ENCODE results near the gene FHOD1. TPM values are rescaled to one million over a fixed set of nuclear protein-coding genes. Genes with fewer than 3 reads are reported as not detected.

Gene FHOD1
- total RNA-seq, 3 donors from 2014 or later: 64.0 to 86.6 (median 70.3) TPM

DNA sequence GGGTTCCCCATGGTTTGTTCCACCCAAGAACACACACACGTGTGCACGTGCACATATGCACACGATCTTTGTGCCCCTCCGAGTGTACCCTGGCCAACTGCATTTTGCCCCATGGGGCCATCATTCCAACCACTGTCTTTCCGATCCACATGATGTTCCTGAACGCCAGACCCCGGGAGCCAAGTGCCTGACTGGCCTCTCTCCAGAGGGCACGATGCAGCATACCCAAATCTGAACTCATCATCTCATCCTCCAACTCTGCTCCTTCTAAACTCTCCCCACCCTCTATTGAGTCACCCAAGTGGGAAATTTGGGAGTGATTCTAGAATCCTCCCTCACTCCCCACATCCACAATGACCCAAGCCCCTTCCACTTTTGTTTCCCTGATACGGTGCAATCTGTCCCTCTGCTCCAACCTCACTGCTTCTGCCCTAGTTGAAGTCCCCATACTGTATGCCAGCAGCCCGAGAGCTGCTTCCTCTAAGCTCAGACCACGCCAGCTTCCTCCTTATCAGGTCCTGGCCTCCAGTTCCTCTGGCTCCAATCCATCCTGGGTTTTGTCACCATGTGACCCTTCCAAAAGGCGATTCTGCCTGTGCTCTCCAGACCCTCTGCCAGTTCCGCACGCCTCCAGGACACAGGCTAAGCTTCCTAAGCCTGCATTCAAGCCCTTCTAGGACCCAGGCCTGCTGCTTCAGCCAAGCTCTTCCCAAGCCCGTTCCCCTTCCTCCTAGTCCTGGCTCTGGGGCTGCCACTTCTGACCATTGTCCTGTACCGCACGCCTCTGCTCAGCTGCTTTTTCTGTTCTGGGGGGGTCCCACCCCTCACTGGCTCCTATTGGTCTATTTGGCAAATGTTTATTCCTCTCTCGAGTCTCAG, 30.4 kb downstream of the FHOD1 start:
- DNase-seq: no peak
- no peaks in the 10 kb centered on the region for H3K9me3 Mint-ChIP-seq
- H3K36me3 Mint-ChIP-seq (ENCODE audit: insufficient read depth): peaks cover 10% of the 10 kb centered on the region
- H3K27me3 Mint-ChIP-seq (ENCODE audit: low read depth): no peaks in the 10 kb centered on the region
- H3K4me3 Mint-ChIP-seq: no peak overlapping the region
- peaks cover 3% of the 10 kb centered on the region for H3K4me1 Mint-ChIP-seq (ENCODE audit: low read depth)
- no peak for ATAC-seq

DNA sequence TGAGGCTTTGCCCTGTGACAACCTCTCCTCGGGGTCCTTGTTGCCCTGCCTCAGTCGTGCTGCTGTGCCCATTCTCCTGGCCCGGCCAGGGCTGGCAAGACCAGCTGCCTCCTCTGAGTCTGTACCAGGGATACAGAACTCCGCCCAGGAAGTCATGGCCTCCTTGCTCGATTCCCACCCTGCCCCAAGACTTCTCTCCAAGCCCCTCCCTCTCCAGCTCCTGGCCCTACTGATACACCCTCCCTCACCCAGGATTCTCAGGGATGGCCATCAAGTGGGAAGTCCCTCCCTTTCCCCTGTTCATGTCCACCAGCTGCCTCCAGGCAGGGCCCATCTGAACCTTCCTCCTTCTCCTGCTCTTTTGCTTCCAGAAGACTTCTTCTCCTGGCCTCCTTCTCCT, 31.6 kb downstream of the FHOD1 start:
- ATAC-seq: no peak
- peaks cover 12% of the 10 kb centered on the region for H3K36me3 Mint-ChIP-seq (ENCODE audit: insufficient read depth)

GRCh38 chr16:67213197-67214019, 33.9 kb downstream of the FHOD1 start:
- Mint-ChIP-seq H3K4me3 (no peak overlapping the region), H3K36me3 (ENCODE audit: insufficient read depth) (peaks cover 8% of the 10 kb centered on the region), H3K27me3 (ENCODE audit: low read depth) (no peaks in the 10 kb centered on the region), H3K9me3 (no peaks in the 10 kb centered on the region), H3K4me1 (ENCODE audit: low read depth) (no peaks in the 10 kb centered on the region)
- DNase-seq: no peak
- no peak for ATAC-seq

More for the DNA sequence above, 31.6 kb downstream of the FHOD1 start:
- DNase-seq: no peak
- H3K27me3 Mint-ChIP-seq (ENCODE audit: low read depth): no peaks in the 10 kb centered on the region
- no peaks in the 10 kb centered on the region for H3K4me1 Mint-ChIP-seq (ENCODE audit: low read depth)
- no peak overlapping the region for H3K4me3 Mint-ChIP-seq
- H3K9me3 Mint-ChIP-seq: no peaks in the 10 kb centered on the region

DNA sequence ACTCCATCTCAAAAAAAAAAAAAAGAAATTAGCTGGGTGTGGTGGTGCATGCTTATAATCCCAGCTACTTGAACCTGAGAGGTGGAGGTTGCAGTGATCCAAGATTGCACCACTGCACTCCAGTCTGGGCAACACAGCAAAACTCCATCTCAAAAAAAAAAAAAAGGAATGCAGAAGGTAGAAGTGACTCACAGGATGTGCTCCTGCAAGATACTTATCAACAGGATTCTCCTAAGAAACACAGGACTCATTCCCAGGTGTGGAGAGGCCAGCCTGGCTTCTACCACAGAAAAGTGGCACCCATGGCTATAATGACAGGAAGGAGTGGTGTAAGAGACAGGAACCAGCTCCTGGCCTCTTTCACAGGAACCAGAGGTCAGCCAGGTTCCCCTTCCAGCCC, 34.5 kb downstream of the FHOD1 start:
- H3K27me3 Mint-ChIP-seq (ENCODE audit: low read depth): no peaks in the 10 kb centered on the region
- H3K9me3 Mint-ChIP-seq: no peaks in the 10 kb centered on the region
- H3K4me3 Mint-ChIP-seq: no peak overlapping the region
- no peaks in the 10 kb centered on the region for H3K4me1 Mint-ChIP-seq (ENCODE audit: low read depth)
- peaks cover 8% of the 10 kb centered on the region for H3K36me3 Mint-ChIP-seq (ENCODE audit: insufficient read depth)
- DNase-seq (no peak), ATAC-seq (no peak)

- no peak for DNase-seq
- no peaks in the 10 kb centered on the region for H3K27me3 Mint-ChIP-seq (ENCODE audit: low read depth)
- no peak for ATAC-seq
- H3K4me1 Mint-ChIP-seq (ENCODE audit: low read depth): no peaks in the 10 kb centered on the region
- peaks cover 3% of the 10 kb centered on the region for H3K36me3 Mint-ChIP-seq (ENCODE audit: insufficient read depth)
- no peak overlapping the region for H3K4me3 Mint-ChIP-seq
- no peaks in the 10 kb centered on the region for H3K9me3 Mint-ChIP-seq
Observed at GRCh38 chr16:67211674-67212073, 35.6 kb downstream of the FHOD1 start.

GRCh38 chr16:67210069-67210937, 37.0 kb downstream of the FHOD1 start:
- H3K4me1 Mint-ChIP-seq (ENCODE audit: low read depth): no peaks in the 10 kb centered on the region
- ATAC-seq (no peak), DNase-seq (no peak)
- peaks cover 5% of the 10 kb centered on the region for H3K36me3 Mint-ChIP-seq (ENCODE audit: insufficient read depth)
- H3K9me3 Mint-ChIP-seq: no peaks in the 10 kb centered on the region
- no peaks in the 10 kb centered on the region for H3K27me3 Mint-ChIP-seq (ENCODE audit: low read depth)
- no peak overlapping the region for H3K4me3 Mint-ChIP-seq

- ATAC-seq (no peak), DNase-seq (no peak)
- H3K27me3 Mint-ChIP-seq (ENCODE audit: low read depth): no peaks in the 10 kb centered on the region
- peaks cover 5% of the 10 kb centered on the region for H3K36me3 Mint-ChIP-seq (ENCODE audit: insufficient read depth)
- no peaks in the 10 kb centered on the region for H3K4me1 Mint-ChIP-seq (ENCODE audit: low read depth)
- H3K9me3 Mint-ChIP-seq: no peaks in the 10 kb centered on the region
- H3K4me3 Mint-ChIP-seq: no peak overlapping the region
Observed at GRCh38 chr16:67209565-67209964, 37.7 kb downstream of the FHOD1 start.

DNA sequence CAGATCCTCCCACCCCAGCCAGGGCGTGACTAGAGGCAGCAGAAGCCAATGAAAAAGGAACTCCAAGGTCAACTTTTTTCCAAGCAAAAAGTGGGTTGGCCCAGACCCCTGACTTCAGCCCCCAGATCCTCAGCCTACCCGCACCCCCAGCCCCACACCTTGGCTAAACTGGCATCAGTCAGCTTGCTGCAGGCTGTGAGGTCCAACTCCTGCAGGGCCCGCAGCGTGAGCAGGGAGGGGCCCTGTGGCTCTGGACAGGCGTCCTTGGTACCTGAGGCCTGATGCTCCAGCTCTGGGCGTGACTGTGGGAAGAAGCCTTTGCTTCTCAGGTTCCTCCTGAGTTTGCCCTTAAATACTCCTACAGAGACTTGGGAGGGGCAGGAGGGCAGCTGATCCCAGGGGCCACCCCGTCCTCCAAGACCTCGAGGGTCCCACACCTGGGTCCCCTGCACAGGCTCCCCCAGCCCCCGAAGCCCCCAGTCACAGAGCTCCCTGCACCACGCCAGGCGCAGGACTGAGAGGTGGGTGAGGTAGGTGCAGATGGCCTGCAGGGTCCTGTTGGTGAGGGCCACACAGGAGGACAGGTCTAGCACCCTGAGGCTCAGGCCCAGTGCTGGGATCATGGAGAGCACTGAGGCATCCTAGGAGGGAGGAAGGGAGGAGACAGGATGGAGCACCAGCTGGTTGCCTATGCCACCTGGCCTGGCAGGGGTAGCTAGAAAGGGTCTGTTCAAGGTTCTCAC, 39.0 kb downstream of the FHOD1 start:
- Mint-ChIP-seq H3K4me1 (ENCODE audit: low read depth) (no peaks in the 10 kb centered on the region), H3K4me3 (no peak overlapping the region), H3K36me3 (ENCODE audit: insufficient read depth) (peaks cover 5% of the 10 kb centered on the region), H3K27me3 (ENCODE audit: low read depth) (no peaks in the 10 kb centered on the region), H3K9me3 (no peaks in the 10 kb centered on the region)
- ATAC-seq: no peak
- no peak for DNase-seq

DNA sequence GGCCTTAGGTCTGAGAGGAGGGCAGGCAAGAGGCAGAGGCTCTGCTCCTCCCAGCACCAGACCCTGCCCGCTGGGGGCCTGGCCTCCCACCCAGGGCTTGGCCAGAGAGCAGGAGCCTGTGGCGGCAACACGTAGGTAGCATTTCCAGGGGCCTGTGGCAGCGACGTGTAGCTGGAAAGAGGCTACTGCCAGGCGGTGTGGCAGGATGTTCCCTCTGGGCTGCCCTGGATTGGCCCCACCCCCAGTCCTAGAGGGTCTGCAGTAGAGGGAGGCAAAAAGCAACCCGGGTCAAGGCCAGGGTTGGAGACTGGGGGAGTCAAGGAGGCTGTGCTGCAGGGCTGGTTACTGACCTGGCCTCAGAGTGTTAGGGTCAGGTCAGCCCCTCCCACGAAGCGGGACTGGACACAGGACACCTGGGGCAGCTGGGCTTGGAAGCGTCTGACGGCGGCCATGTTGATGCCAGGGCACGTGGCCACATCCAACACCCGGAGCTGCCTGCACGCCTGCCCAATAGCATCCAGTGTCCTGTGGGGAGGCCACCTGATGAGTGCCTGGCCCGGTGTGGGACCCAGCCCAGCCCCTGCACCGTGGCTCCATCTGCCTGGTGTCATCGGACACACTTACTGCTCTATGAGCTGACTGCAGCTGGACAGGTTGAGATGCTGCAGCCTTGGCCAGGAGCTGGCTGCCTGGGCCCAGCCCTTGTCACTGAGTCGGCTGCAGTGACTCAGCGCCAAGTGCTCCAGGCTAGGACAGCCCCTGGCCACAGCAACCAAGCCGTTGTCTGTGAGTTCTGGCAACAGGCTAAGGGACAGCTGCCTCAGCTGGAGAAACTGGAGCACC, 39.8 kb downstream of the FHOD1 start:
- Mint-ChIP-seq H3K27me3 (ENCODE audit: low read depth) (no peaks in the 10 kb centered on the region), H3K36me3 (ENCODE audit: insufficient read depth) (peaks cover 5% of the 10 kb centered on the region), H3K4me3 (no peak overlapping the region), H3K4me1 (ENCODE audit: low read depth) (no peaks in the 10 kb centered on the region), H3K9me3 (no peaks in the 10 kb centered on the region)
- DNase-seq (no peak), ATAC-seq (no peak)

DNA sequence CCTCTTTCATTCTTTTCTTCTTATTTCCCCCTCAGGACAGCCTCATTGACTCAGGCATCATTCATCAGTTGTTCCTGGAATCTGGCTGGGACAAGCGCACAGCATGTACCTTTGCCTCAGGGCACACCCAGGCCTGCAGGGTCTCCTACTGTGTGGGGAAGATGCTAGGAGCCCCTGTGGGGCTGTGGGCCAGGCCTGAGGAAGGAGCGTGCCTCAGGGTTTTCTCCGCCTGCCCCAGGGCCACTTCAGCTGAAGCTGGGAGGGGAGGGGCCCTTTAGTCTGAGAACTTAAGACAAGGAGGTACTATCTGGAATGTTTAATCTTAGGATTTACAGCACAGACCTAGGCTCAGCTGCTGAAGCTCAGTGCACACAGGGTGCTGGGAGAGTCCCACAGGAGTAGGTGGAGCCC, 40.4 kb downstream of the FHOD1 start:
- Mint-ChIP-seq H3K4me1 (ENCODE audit: low read depth) (no peaks in the 10 kb centered on the region), H3K27me3 (ENCODE audit: low read depth) (no peaks in the 10 kb centered on the region)

GRCh38 chr16:67206129-67206837, 41.0 kb downstream of the FHOD1 start:
- DNase-seq: no peak
- Mint-ChIP-seq H3K4me1 (ENCODE audit: low read depth) (no peaks in the 10 kb centered on the region), H3K36me3 (ENCODE audit: insufficient read depth) (peaks cover 2% of the 10 kb centered on the region), H3K9me3 (no peaks in the 10 kb centered on the region), H3K27me3 (ENCODE audit: low read depth) (no peaks in the 10 kb centered on the region), H3K4me3 (no peak overlapping the region)
- no peak for ATAC-seq

More for the DNA sequence above, 40.4 kb downstream of the FHOD1 start:
- Mint-ChIP-seq H3K36me3 (ENCODE audit: insufficient read depth) (peaks cover 4% of the 10 kb centered on the region), H3K9me3 (no peaks in the 10 kb centered on the region), H3K4me3 (no peak overlapping the region)
- ATAC-seq (no peak), DNase-seq (no peak)

GRCh38 chr16:67204076-67204475, 43.2 kb downstream of the FHOD1 start:
- no peaks in the 10 kb centered on the region for H3K9me3 Mint-ChIP-seq
- no peak overlapping the region for H3K4me3 Mint-ChIP-seq
- no peaks in the 10 kb centered on the region for H3K4me1 Mint-ChIP-seq (ENCODE audit: low read depth)
- no peaks in the 10 kb centered on the region for H3K27me3 Mint-ChIP-seq (ENCODE audit: low read depth)
- ATAC-seq: no peak
- H3K36me3 Mint-ChIP-seq (ENCODE audit: insufficient read depth): peaks cover 4% of the 10 kb centered on the region
- DNase-seq: no peak

All from activated T-cell treated with anti-CD3 and anti-CD28 coated beads, Interleukin-2, amount 50 U/mL, for 4 hours (primary cell).